HEK293 (cell line): ENCODE results near the gene CNEP1R1.

ENCODE experiments used
- CTCF ChIA-PET: fragments of 350-600 bp; formaldehyde crosslinking; extraction: SDS; loops from one replicate; lab custom pipeline; 2021; ENCODE audit warnings: antibody characterized with exemption; lab: Yijun Ruan, JAX
- POLR2A ChIA-PET: fragments of 300-600 bp; formaldehyde crosslinking; extraction: SDS; loops from one replicate; lab custom pipeline; 2020; ENCODE audit warnings: antibody characterized with exemption, inconsistent platforms; lab: Yijun Ruan, JAX
- H3K27ac ChIP-seq: fragments of 200-500 bp; sonication (Bioruptor generic); 2 replicates; pipeline ENCODE4 v1.5.1; 2014; ENCODE audit warnings: low read depth, low read length, control low read depth, inconsistent platforms; ENCODE audit errors: extremely low read depth
- H3K36me3 ChIP-seq, 2 experiments: fragments of 200-500 bp in 1 of 2; sonication (Bioruptor generic) in 1 of 2; 1 replicate in 1 of 2; 2 replicates in 1 of 2; pipeline ENCODE4 v1.5.1; 2014 to 2017; ENCODE audit warnings: inconsistent platforms in 2 of 2, low read length in 2 of 2; ENCODE audit not compliant: control insufficient read depth in 2 of 2, insufficient read depth in 1 of 2
- H3K4me1 ChIP-seq: fragments of 200-500 bp; sonication (Bioruptor generic); 2 replicates; pipeline ENCODE4 v1.5.1; 2014; ENCODE audit warnings: mild to moderate bottlenecking, low read length, inconsistent platforms; ENCODE audit not compliant: control insufficient read depth, insufficient read depth
- H3K4me3 ChIP-seq: 2 replicates; pipeline ENCODE4 v1.5.1; 2011; ENCODE audit warnings: low read depth, mild to moderate bottlenecking, control low read depth, low read length, moderate library complexity
- H3K9me3 ChIP-seq: fragments of 200-500 bp; sonication (Bioruptor generic); 2 replicates; pipeline ENCODE4 v1.5.1; 2014; ENCODE audit warnings: low read depth, low read length, inconsistent platforms; ENCODE audit not compliant: control insufficient read depth, insufficient read depth
- MEIS1 ChIP-seq: sonication (generic); formaldehyde crosslinking; IDR thresholded peaks from 2 replicates; pipeline ENCODE4 v1.8.1; 2022; ENCODE audit warnings: missing genetic modification reagents, mild to moderate bottlenecking, borderline replicate concordance
- RBAK ChIP-seq: fragments of 450-650 bp; formaldehyde crosslinking; IDR thresholded peaks from 2 replicates; pipeline ENCODE4 v1.5.1; 2016; ENCODE audit warnings: missing biosample characterization, missing genetic modification characterization
- SP7 ChIP-seq: fragments of 450-650 bp; formaldehyde crosslinking; IDR thresholded peaks from 2 replicates; pipeline ENCODE4 v1.5.1; 2016; ENCODE audit warnings: missing biosample characterization, missing genetic modification characterization
- ZBTB17 ChIP-seq: fragments of 450-650 bp; formaldehyde crosslinking; IDR thresholded peaks from 2 replicates; pipeline ENCODE4 v1.5.1; 2016; ENCODE audit warnings: missing biosample characterization, missing genetic modification characterization
- ZNF174 ChIP-seq: fragments of 450-650 bp; formaldehyde crosslinking; IDR thresholded peaks from 2 replicates; pipeline ENCODE4 v1.5.0; 2017; ENCODE audit warnings: missing biosample characterization, mild to moderate bottlenecking, missing genetic modification characterization
- ZNF184 ChIP-seq: fragments of 450-650 bp; IDR thresholded peaks from 2 replicates; pipeline ENCODE4 v1.5.1; 2018; ENCODE audit warnings: missing biosample characterization, mild to moderate bottlenecking, missing genetic modification characterization
- ZNF248 ChIP-seq: fragments of 450-650 bp; formaldehyde crosslinking; IDR thresholded peaks from 2 replicates; pipeline ENCODE4 v1.5.1; 2017; ENCODE audit warnings: missing biosample characterization, missing genetic modification characterization
- ZNF394 ChIP-seq: fragments of 450-650 bp; formaldehyde crosslinking; IDR thresholded peaks from 2 replicates; pipeline ENCODE4 v1.5.1; 2016; ENCODE audit warnings: missing biosample characterization, missing genetic modification characterization, mild to moderate bottlenecking, moderate library complexity, borderline replicate concordance
- ZNF596 ChIP-seq: fragments of 450-650 bp; IDR thresholded peaks from 2 replicates; pipeline ENCODE4 v1.5.0; 2018; ENCODE audit warnings: missing biosample characterization, mild to moderate bottlenecking, missing genetic modification characterization, moderate library complexity
- TF ChIP-seq, protein P1 (sequence below): fragments of 450-650 bp; IDR thresholded peaks from 2 replicates; pipeline ENCODE4 v1.5.1; 2018; ENCODE audit warnings: missing biosample characterization, mild to moderate bottlenecking, missing genetic modification characterization
- TF ChIP-seq, protein P2 (sequence below): fragments of 450-650 bp; formaldehyde crosslinking; IDR thresholded peaks from 2 replicates; pipeline ENCODE4 v1.5.1; 2017; ENCODE audit warnings: missing biosample characterization, missing genetic modification characterization
- TF ChIP-seq, protein P3 (sequence below): fragments of 450-650 bp; formaldehyde crosslinking; IDR thresholded peaks from 2 replicates; pipeline ENCODE4 v1.5.1; 2016; ENCODE audit warnings: missing biosample characterization, missing genetic modification characterization, borderline replicate concordance
- TF ChIP-seq, protein P4 (sequence below): fragments of 450-650 bp; formaldehyde crosslinking; IDR thresholded peaks from 2 replicates; pipeline ENCODE4 v1.5.1; 2016; ENCODE audit warnings: missing biosample characterization, missing genetic modification characterization, borderline replicate concordance
- TF ChIP-seq, protein P5 (sequence below): fragments of 450-650 bp; formaldehyde crosslinking; IDR thresholded peaks from 2 replicates; pipeline ENCODE4 v1.5.1; 2016; ENCODE audit warnings: missing biosample characterization, missing genetic modification characterization

Gene CNEP1R1

DNA sequence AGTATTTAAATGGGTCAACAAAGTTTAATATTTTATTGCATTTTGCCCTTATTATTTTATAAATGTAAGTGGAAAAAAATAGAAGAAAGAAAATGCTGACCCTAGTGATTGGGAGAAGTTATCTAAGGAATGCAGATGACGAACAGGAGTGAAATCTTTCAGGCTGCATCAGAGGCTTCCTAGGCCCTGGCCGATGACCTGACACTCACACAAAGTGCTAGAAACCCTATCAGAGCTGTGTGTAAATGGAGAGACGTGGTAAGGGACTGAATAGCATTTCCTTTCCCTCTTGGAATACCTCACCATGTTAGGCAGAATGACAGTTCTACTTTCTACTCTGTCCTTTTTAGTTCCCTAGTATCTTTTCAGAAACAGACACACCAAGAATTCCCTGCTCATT, 44.9 kb upstream of the CNEP1R1 start (continued):
- TF ChIP-seq ZNF394, result no peak

DNA sequence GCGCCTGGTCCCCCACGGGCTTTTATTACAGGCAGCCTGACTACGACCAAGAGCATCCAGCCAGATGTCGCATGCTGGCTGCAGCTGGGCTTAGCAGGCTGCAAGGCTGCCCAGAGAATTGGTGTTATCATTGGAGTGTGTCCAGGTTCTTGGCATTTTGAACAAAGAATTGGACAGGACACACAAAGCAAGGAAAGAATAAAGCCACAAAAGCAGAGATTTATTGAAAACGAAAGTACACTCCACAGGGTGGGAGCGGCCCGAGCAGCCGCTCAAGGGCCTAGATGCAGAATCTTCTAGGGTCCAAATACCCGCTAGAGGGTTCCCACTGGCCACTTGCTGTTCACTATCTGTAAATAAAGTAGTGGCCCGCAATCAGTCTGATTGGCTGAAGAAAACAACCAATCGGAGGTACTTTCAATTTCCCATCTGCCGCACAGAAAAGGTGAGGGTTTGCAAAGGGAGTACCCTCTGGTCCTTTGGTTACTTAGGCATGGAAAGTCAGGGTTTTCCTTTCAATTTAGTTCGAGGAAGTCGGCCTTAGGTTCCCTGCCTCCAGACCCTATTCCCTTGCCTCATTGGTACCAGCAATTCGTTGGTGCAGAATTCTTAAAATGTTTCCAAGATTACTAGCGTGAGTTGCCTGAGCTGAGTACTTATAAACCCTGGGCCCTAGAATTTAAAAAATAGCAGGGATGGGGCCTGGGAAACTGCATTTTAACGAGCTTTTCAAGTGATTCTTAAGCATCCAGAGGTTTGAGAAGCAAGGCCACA, 38.5 kb upstream of the CNEP1R1 start:
- H3K27ac ChIP-seq, result no peak overlapping the region
- no peaks in the 10 kb centered on the region for H3K4me1 ChIP-seq
- no peak overlapping the region for H3K4me3 ChIP-seq
- H3K36me3 ChIP-seq, result no peaks in the 10 kb centered on the region
- POLR2A ChIA-PET, result no interaction called here
- no peaks in the 10 kb centered on the region for H3K9me3 ChIP-seq
- CTCF ChIA-PET, result interaction anchor here (1.1 kb wide), 1 partner anchor 38 kb away, joined by 5 read pairs; the partner anchor contains the start of gene CNEP1R1
- TF ChIP-seq, protein P1, sequence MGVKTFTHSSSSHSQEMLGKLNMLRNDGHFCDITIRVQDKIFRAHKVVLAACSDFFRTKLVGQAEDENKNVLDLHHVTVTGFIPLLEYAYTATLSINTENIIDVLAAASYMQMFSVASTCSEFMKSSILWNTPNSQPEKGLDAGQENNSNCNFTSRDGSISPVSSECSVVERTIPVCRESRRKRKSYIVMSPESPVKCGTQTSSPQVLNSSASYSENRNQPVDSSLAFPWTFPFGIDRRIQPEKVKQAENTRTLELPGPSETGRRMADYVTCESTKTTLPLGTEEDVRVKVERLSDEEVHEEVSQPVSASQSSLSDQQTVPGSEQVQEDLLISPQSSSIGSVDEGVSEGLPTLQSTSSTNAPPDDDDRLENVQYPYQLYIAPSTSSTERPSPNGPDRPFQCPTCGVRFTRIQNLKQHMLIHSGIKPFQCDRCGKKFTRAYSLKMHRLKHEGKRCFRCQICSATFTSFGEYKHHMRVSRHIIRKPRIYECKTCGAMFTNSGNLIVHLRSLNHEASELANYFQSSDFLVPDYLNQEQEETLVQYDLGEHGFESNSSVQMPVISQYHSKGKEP (tag by site-specific recombination), result peak; percentile 93
- TF ChIP-seq, protein P2, sequence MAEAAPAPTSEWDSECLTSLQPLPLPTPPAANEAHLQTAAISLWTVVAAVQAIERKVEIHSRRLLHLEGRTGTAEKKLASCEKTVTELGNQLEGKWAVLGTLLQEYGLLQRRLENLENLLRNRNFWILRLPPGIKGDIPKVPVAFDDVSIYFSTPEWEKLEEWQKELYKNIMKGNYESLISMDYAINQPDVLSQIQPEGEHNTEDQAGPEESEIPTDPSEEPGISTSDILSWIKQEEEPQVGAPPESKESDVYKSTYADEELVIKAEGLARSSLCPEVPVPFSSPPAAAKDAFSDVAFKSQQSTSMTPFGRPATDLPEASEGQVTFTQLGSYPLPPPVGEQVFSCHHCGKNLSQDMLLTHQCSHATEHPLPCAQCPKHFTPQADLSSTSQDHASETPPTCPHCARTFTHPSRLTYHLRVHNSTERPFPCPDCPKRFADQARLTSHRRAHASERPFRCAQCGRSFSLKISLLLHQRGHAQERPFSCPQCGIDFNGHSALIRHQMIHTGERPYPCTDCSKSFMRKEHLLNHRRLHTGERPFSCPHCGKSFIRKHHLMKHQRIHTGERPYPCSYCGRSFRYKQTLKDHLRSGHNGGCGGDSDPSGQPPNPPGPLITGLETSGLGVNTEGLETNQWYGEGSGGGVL (tag by site-specific recombination), result no peak

DNA sequence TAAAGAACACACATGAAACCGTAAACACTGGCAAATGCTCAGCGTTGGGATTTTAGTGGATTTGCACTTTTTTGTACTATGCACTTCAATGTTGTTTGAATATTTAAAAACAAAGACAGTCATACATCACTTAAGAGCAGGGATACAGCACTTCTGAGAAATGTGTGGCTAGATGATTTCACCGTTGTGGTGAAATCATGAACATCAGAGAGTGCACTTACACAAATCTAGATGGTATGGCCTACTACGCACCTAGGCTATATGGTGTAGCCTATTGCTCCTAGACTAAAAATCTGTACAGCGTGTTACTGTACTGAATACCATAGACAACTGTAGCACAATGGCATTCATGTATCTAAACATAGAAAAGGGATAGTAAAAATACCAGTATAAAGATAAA, 37.6 kb upstream of the CNEP1R1 start:
- Histone ChIP-seq H3K4me1 (no peaks in the 10 kb centered on the region), H3K27ac (no peak overlapping the region)
- CTCF ChIA-PET, result interaction anchor here (1.1 kb wide), 1 partner anchor 37 kb away, joined by 5 read pairs; the partner anchor contains the start of gene CNEP1R1

More for the DNA sequence above, 37.6 kb upstream of the CNEP1R1 start:
- Histone ChIP-seq H3K9me3 (no peaks in the 10 kb centered on the region), H3K4me3 (no peak overlapping the region), H3K36me3 (no peaks in the 10 kb centered on the region)
- TF ChIP-seq, protein P3, sequence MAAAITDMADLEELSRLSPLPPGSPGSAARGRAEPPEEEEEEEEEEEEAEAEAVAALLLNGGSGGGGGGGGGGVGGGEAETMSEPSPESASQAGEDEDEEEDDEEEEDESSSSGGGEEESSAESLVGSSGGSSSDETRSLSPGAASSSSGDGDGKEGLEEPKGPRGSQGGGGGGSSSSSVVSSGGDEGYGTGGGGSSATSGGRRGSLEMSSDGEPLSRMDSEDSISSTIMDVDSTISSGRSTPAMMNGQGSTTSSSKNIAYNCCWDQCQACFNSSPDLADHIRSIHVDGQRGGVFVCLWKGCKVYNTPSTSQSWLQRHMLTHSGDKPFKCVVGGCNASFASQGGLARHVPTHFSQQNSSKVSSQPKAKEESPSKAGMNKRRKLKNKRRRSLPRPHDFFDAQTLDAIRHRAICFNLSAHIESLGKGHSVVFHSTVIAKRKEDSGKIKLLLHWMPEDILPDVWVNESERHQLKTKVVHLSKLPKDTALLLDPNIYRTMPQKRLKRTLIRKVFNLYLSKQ (tag by site-specific recombination), result no peak
- no peak for TF ChIP-seq ZNF174 (tag by site-specific recombination)
- TF ChIP-seq, protein P4, sequence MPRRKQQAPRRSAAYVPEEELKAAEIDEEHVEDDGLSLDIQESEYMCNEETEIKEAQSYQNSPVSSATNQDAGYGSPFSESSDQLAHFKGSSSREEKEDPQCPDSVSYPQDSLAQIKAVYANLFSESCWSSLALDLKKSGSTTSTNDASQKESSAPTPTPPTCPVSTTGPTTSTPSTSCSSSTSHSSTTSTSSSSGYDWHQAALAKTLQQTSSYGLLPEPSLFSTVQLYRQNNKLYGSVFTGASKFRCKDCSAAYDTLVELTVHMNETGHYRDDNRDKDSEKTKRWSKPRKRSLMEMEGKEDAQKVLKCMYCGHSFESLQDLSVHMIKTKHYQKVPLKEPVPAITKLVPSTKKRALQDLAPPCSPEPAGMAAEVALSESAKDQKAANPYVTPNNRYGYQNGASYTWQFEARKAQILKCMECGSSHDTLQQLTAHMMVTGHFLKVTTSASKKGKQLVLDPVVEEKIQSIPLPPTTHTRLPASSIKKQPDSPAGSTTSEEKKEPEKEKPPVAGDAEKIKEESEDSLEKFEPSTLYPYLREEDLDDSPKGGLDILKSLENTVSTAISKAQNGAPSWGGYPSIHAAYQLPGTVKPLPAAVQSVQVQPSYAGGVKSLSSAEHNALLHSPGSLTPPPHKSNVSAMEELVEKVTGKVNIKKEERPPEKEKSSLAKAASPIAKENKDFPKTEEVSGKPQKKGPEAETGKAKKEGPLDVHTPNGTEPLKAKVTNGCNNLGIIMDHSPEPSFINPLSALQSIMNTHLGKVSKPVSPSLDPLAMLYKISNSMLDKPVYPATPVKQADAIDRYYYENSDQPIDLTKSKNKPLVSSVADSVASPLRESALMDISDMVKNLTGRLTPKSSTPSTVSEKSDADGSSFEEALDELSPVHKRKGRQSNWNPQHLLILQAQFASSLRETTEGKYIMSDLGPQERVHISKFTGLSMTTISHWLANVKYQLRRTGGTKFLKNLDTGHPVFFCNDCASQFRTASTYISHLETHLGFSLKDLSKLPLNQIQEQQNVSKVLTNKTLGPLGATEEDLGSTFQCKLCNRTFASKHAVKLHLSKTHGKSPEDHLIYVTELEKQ (tag by site-specific recombination), result no peak
- TF ChIP-seq, protein P2 (tag by site-specific recombination), result no peak
- no peak for TF ChIP-seq ZBTB17 (tag by site-specific recombination)
- TF ChIP-seq ZNF596 (tag by site-specific recombination), result no peak
- TF ChIP-seq, protein P5, sequence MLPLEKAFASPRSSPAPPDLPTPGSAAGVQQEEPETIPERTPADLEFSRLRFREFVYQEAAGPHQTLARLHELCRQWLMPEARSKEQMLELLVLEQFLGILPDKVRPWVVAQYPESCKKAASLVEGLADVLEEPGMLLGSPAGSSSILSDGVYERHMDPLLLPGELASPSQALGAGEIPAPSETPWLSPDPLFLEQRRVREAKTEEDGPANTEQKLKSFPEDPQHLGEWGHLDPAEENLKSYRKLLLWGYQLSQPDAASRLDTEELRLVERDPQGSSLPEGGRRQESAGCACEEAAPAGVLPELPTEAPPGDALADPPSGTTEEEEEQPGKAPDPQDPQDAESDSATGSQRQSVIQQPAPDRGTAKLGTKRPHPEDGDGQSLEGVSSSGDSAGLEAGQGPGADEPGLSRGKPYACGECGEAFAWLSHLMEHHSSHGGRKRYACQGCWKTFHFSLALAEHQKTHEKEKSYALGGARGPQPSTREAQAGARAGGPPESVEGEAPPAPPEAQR (tag by site-specific recombination), result no peak
- no peak for TF ChIP-seq ZNF184 (tag by site-specific recombination)
- TF ChIP-seq RBAK (tag by site-specific recombination), result no peak
- no peak for TF ChIP-seq ZNF248 (tag by site-specific recombination)
- TF ChIP-seq MEIS1 (CRISPR knock-in tag), result no peak
- no peak for TF ChIP-seq SP7 (tag by site-specific recombination)
- POLR2A ChIA-PET, result no interaction called here
